GM18520 (cell line): Measurements from ENCODE around the gene GRIK5.
A peak's percentile ranks its signal among the peaks of the same experiment; 100 is the strongest.
"Not testable (repeated sequence)": the region's sequence is repeated elsewhere in the genome, so short reads cannot be mapped to it uniquely, and the experiment has no call there.

Experiments
- ATAC-seq: cut with Tn5 transposase; IDR thresholded peaks from one replicate; pipeline ENCODE4 v1.9.1; 2021; ENCODE audit not compliant: unreplicated experiment

GRIK5 gene

GRCh38 chr19:41991925-41992569 lies 78.0 kb downstream of the GRIK5 start:
- not testable (repeated sequence) for ATAC-seq

- no peak for ATAC-seq
These were observed 79.0 kb downstream of the GRIK5 start for GRCh38 chr19:41991025-41991424.

GRCh38 chr19:41990615-41991014 lies 79.4 kb downstream of the GRIK5 start:
- ATAC-seq, result no peak

GRCh38 chr19:41990028-41990427 lies 80.0 kb downstream of the GRIK5 start:
- no peak for ATAC-seq

- no peak for ATAC-seq
These were observed 81.1 kb downstream of the GRIK5 start for GRCh38 chr19:41988947-41989346.

GRCh38 chr19:41987141-41987860 lies 82.7 kb downstream of the GRIK5 start:
- no peak for ATAC-seq

GRCh38 chr19:41984961-41985360 lies 85.0 kb downstream of the GRIK5 start:
- ATAC-seq, result no peak

- no peak for ATAC-seq
These were observed 88.3 kb downstream of the GRIK5 start for GRCh38 chr19:41981724-41982123.

GRCh38 chr19:41978470-41978869 lies 91.5 kb downstream of the GRIK5 start:
- ATAC-seq, result no peak

GRCh38 chr19:41977916-41978315 lies 92.1 kb downstream of the GRIK5 start:
- no peak for ATAC-seq

GRCh38 chr19:41974652-41975051 lies 95.4 kb downstream of the GRIK5 start:
- ATAC-seq, result no peak

- no peak for ATAC-seq
These were observed 98.6 kb downstream of the GRIK5 start for GRCh38 chr19:41971363-41971762.

GRCh38 chr19:41969772-41970458 lies 100.1 kb downstream of the GRIK5 start:
- ATAC-seq, result no peak

- ATAC-seq, result no peak
These were observed 101.0 kb downstream of the GRIK5 start for GRCh38 chr19:41968751-41969595.

GRCh38 chr19:41967054-41967783 lies 102.8 kb downstream of the GRIK5 start:
- no peak for ATAC-seq

- no peak for ATAC-seq
These were observed 104.9 kb downstream of the GRIK5 start for GRCh38 chr19:41965106-41965505.

- ATAC-seq, result no peak
These were observed 109.0 kb downstream of the GRIK5 start for GRCh38 chr19:41960973-41961372.

GRCh38 chr19:41959056-41960053 lies 110.7 kb downstream of the GRIK5 start, which contains the start of gene RABAC1:
RABAC1 (minus strand) TSS chr19:41959321; CDS start chr19:41959292, 29 bp downstream.
- peak; percentile 76 for ATAC-seq

- ATAC-seq, result peak; percentile 28
These were observed 111.5 kb downstream of the GRIK5 start for GRCh38 chr19:41958367-41959055.
